Endothelial cell of umbilical vein (primary cell): ENCODE data around the gene GIMAP8. TPM values are rescaled to one million over a fixed set of nuclear protein-coding genes. Genes with fewer than 3 reads are reported as not detected.

Experiments
- BruUV-seq: library from RNA; stranded (reverse); fragments of 400-500 nt; replicated peaks from 2 replicates; lab custom pipeline; 2021; lab: Mats Ljungman, UMichigan
- CTCF ChIA-PET: fragments of 300-600, 350-600 bp; sonication (Branson Sonifier 250); formaldehyde crosslinking; loops from one replicate; lab custom pipeline; 2021; ENCODE audit warnings: antibody characterized with exemption, inconsistent platforms; lab: Charles Lee
- POLR2A ChIA-PET: fragments of 300-600, 350-600 bp; sonication (Branson Sonifier 250); formaldehyde crosslinking; loops from one replicate; lab custom pipeline; 2021; ENCODE audit warnings: antibody characterized with exemption, inconsistent platforms; lab: Charles Lee
- DNase-seq: peaks from one replicate; pipeline ENCODE4 v3.0.0-alpha.2; 2011; ENCODE audit warnings: low read depth, low spot score
- FAIRE-seq: peaks from 2 replicates; lab custom pipeline; 2011; peaks lifted over from hg19 to GRCh38; lab: Jason Lieb, UNC
- H2AFZ ChIP-seq: 2 replicates; pipeline ENCODE4 v1.6.0; 2012; ENCODE audit warnings: low read depth, low read length, control low read depth, inconsistent platforms
- H3K27ac ChIP-seq: 2 replicates; pipeline ENCODE4 v1.5.1; 2011; ENCODE audit warnings: low read depth, mild to moderate bottlenecking, control low read depth, low read length, moderate library complexity; ENCODE audit not compliant: insufficient read depth
- H3K27me3 ChIP-seq, 2 experiments: 2 replicates each; pipeline versions ENCODE4 v1.6.0 to v1.6.1; 2011; ENCODE audit warnings: low read length in 2 of 2, mixed read lengths in 1 of 2; ENCODE audit not compliant: control insufficient read depth in 2 of 2, insufficient read depth in 2 of 2
- H3K36me3 ChIP-seq, 2 experiments: 2 replicates in 1 of 2; 3 replicates in 1 of 2; pipeline ENCODE4 v1.5.1; 2011; ENCODE audit warnings: low read length in 2 of 2, mild to moderate bottlenecking in 1 of 2, moderate library complexity in 1 of 2; ENCODE audit not compliant: control insufficient read depth in 2 of 2, insufficient read depth in 2 of 2; ENCODE audit errors: extremely low read depth in 1 of 2
- H3K4me1 ChIP-seq: 3 replicates; pipeline ENCODE4 v1.5.1; 2011; ENCODE audit warnings: mild to moderate bottlenecking, low read length; ENCODE audit not compliant: control insufficient read depth, insufficient read depth; ENCODE audit errors: extremely low read depth
- H3K4me2 ChIP-seq: 2 replicates; pipeline ENCODE4 v1.6.1; 2011; ENCODE audit warnings: low read length, control low read depth, mixed read lengths; ENCODE audit not compliant: insufficient read depth
- H3K4me3 ChIP-seq, 3 experiments: fragments of 200-600 bp in 1 of 3; sonication (generic), shearing (Covaris generic) in 1 of 3; replicated peaks in 1 of 3; 2 replicates each; pipeline ENCODE4 v1.5.1; 2011 to 2016; ENCODE audit warnings: control low read depth in 3 of 3, low read length in 3 of 3, mild to moderate bottlenecking in 2 of 3, inconsistent platforms in 1 of 3, low read depth in 1 of 3, moderate library complexity in 1 of 3; ENCODE audit not compliant: insufficient read depth in 1 of 3
- H3K79me2 ChIP-seq: 2 replicates; pipeline ENCODE4 v1.6.0; 2012; ENCODE audit warnings: low read length, inconsistent platforms; ENCODE audit not compliant: control insufficient read depth, insufficient read depth
- H3K9ac ChIP-seq: replicated peaks from 2 replicates; pipeline ENCODE3; 2011; ENCODE audit warnings: low read length, control low read depth; ENCODE audit not compliant: insufficient read depth; ENCODE audit errors: extremely low read depth
- H3K9me1 ChIP-seq: replicated peaks from 3 replicates; pipeline ENCODE4 v1.6.0; 2011; ENCODE audit warnings: mild to moderate bottlenecking, low read length; ENCODE audit not compliant: control insufficient read depth, insufficient read depth; ENCODE audit errors: extremely low read depth
- H3K9me3 ChIP-seq: replicated peaks from 2 replicates; pipeline ENCODE4 v1.5.1; 2012; ENCODE audit warnings: low read length, inconsistent platforms; ENCODE audit not compliant: control insufficient read depth, insufficient read depth
- H4K20me1 ChIP-seq: replicated peaks from 2 replicates; pipeline ENCODE3; 2011; ENCODE audit warnings: mild to moderate bottlenecking, low read length; ENCODE audit not compliant: control insufficient read depth, insufficient read depth; ENCODE audit errors: extremely low read depth
- EZH2 ChIP-seq: IDR thresholded peaks from 2 replicates; pipeline ENCODE4 v1.6.1; 2012; ENCODE audit warnings: borderline replicate concordance, low read depth, mild to moderate bottlenecking, moderate library complexity, low read length, inconsistent platforms; ENCODE audit not compliant: severe bottlenecking
- FOS ChIP-seq: IDR thresholded peaks from 2 replicates; pipeline ENCODE4 v1.6.1; 2011; ENCODE audit warnings: mild to moderate bottlenecking, low read length, moderate library complexity, borderline replicate concordance; ENCODE audit not compliant: insufficient read depth
- GATA2 ChIP-seq: IDR thresholded peaks from 2 replicates; pipeline ENCODE4 v1.7.0; 2011; ENCODE audit warnings: low read depth, mild to moderate bottlenecking, moderate library complexity, mixed read lengths, low read length; ENCODE audit not compliant: insufficient read length, insufficient read depth
- JUN ChIP-seq: IDR thresholded peaks from 2 replicates; pipeline ENCODE4 v1.6.1; 2011; ENCODE audit warnings: borderline replicate concordance, low read depth; ENCODE audit not compliant: insufficient read length, insufficient read depth
- MYC ChIP-seq: IDR thresholded peaks from one replicate; pipeline ENCODE4 v1.6.1; 2011; ENCODE audit warnings: mild to moderate bottlenecking, low read depth, low read length
- POLR2A ChIP-seq: IDR thresholded peaks from 2 replicates; pipeline ENCODE4 v1.6.1; 2012; ENCODE audit warnings: low read depth, mild to moderate bottlenecking, control low read depth, low read length
- POLR2AphosphoS5 ChIP-seq: IDR thresholded peaks from 2 replicates; pipeline ENCODE4 v1.6.1; 2012; ENCODE audit warnings: low read depth, mild to moderate bottlenecking, control low read depth, low read length, moderate library complexity; ENCODE audit not compliant: insufficient read depth
- dilution Hi-C: fragments of 300-500 bp; cut with MboI; formaldehyde crosslinking; loops from one replicate; pipeline ENCODE4 v1.15.0; 2019; ENCODE audit warnings: low sequenced_read_pairs; ENCODE audit not compliant: extremely low pct_ligation_motif_present
- intact Hi-C: fragments of 100-400 bp; cut with micrococcal nuclease; formaldehyde crosslinking; loops from one replicate; pipeline ENCODE4 v1.10.0; 2022
- polyA plus RNA-seq, 4 experiments: library from polyadenylated mRNA; depleted of rRNA in 3 of 4; stranded (reverse) in 3 of 4; unstranded in 1 of 4; fragments of >200 nt; gene quantifications; 2 replicates each; pipeline versions ENCODE4 v1.2.1 to v1.2.3, GENCODE V29; 2011 to 2012; ENCODE audit warnings: missing spikeins in 1 of 4
- total RNA-seq: library from RNA; stranded (reverse); gene quantifications from 2 replicates; pipeline ENCODE4 v1.2.3, GENCODE V29; 2021
- TF ChIP-seq, protein P1 (sequence below), 2 donors: IDR thresholded peaks; 1 replicate in 1 of 2; 2 replicates in 1 of 2; pipeline ENCODE4 v1.5.1; 2011; ENCODE audit warnings: low read length in 2 of 2, mild to moderate bottlenecking in 2 of 2, moderate library complexity in 2 of 2, control low read depth in 1 of 2, inconsistent platforms in 1 of 2, low read depth in 1 of 2; ENCODE audit not compliant: insufficient read depth in 1 of 2; ENCODE audit errors: extremely low read depth in 1 of 2
- TF ChIP-seq, protein P2 (sequence below): IDR thresholded peaks from 2 replicates; pipeline ENCODE4 v1.6.1; 2011; ENCODE audit not compliant: insufficient read depth, insufficient read length

GIMAP8 gene
- total and polyA plus RNA-seq, 2 donors (not counting 3 experiments of a cell fraction or from before 2014, with no cell fraction given), result 32.2 to 71.8 TPM

GRCh38 chr7:150507947-150508602 is 57.6 kb downstream of the GIMAP8 start:
- TF ChIP-seq, protein P1, sequence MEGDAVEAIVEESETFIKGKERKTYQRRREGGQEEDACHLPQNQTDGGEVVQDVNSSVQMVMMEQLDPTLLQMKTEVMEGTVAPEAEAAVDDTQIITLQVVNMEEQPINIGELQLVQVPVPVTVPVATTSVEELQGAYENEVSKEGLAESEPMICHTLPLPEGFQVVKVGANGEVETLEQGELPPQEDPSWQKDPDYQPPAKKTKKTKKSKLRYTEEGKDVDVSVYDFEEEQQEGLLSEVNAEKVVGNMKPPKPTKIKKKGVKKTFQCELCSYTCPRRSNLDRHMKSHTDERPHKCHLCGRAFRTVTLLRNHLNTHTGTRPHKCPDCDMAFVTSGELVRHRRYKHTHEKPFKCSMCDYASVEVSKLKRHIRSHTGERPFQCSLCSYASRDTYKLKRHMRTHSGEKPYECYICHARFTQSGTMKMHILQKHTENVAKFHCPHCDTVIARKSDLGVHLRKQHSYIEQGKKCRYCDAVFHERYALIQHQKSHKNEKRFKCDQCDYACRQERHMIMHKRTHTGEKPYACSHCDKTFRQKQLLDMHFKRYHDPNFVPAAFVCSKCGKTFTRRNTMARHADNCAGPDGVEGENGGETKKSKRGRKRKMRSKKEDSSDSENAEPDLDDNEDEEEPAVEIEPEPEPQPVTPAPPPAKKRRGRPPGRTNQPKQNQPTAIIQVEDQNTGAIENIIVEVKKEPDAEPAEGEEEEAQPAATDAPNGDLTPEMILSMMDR (IDR thresholded peaks at IDR 0.05; ENCODE audit: extremely low read depth in 1 of 2, insufficient read depth in 1 of 2, low read depth in 1 of 2, low read length in 2 of 2), result no peak
- TF ChIP-seq FOS (no peak), POLR2A (no peak), GATA2 (no peak), MYC (no peak), POLR2AphosphoS5 (no peak), JUN (no peak), EZH2 (no peak)
- TF ChIP-seq, protein P2, sequence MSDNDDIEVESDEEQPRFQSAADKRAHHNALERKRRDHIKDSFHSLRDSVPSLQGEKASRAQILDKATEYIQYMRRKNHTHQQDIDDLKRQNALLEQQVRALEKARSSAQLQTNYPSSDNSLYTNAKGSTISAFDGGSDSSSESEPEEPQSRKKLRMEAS, result no peak
- ChIA-PET CTCF (no interaction called here), POLR2A (no interaction called here)
- Histone ChIP-seq H3K36me3 (no peaks in the 10 kb centered on the region), H3K4me1 (peaks cover 3% of the 10 kb centered on the region), H3K4me3 (no peak overlapping the region), H4K20me1 (no peaks in the 10 kb centered on the region), H3K79me2 (no peaks in the 10 kb centered on the region), H3K9me1 (no peaks in the 10 kb centered on the region), H3K27me3 (no peaks in the 10 kb centered on the region), H3K9me3 (no peaks in the 10 kb centered on the region), H3K27ac (no peak overlapping the region), H2AFZ (no peak overlapping the region), H3K4me2 (no peak overlapping the region), H3K9ac (no peak overlapping the region)
- no TSS peak for BruUV-seq
- dilution Hi-C loops (no loop called here), intact Hi-C loops (no loop called here)
- no peak for DNase-seq
- no peak for FAIRE-seq
